ENCODE data around the gene ATP5PD.

The ATP5PD gene

DNA sequence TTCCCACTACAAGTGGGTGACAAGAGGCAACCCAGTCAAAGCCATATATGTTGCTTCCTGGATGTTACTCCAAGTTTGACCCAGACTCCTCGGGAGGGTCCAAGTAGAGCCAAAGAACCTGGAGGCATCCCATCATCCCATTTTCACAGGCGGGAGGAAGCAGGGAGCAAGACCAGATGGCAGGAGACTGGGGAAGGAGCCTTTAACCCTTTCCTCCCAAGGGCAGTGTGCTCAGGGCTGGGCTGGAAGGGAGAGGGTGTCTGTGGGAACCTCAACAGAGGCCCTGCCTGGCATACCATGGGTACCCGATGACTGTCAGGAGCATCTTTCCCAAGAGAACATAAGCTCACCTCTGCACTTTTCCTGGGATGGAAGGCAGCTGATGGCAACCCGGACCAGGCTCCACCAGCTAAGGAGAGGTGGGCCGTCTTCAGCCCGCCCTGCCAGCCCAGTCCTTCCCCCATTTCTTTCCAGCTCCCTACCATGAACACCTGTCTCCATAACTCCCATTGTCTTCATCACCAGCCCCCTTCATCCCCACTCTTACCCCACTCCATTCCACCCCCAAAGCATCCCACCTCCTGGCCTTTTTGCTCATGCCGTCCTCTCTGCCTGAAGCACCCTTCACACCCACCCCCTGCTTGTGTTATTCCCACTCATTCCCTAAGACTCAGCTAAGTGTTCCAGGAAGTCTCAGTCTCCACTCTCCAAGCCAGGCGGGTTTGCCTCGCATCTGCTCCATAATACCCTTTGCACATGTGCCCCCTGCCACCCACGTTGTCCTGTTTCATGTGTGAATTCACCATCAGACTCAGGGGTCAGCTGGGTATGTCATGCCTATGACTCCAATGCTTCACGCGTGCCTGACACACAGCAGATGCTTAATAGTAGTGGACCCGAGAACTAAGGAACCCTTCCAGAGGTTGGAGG lies 35.1 kb upstream of the ATP5PD start:
- TF ChIP-seq REST (IDR thresholded peaks at IDR 0.05; ENCODE audit: insufficient replicate concordance, low read depth) (no peak), GABPA (IDR thresholded peaks at IDR 0.05; ENCODE audit: low read depth) (no peak), POLR2AphosphoS5 (IDR thresholded peaks at IDR 0.05; ENCODE audit: low read depth) (no peak), SPI1 (IDR thresholded peaks at IDR 0.05; ENCODE audit: borderline replicate concordance, low read depth) (no peak)
- TF ChIP-seq, protein P1, sequence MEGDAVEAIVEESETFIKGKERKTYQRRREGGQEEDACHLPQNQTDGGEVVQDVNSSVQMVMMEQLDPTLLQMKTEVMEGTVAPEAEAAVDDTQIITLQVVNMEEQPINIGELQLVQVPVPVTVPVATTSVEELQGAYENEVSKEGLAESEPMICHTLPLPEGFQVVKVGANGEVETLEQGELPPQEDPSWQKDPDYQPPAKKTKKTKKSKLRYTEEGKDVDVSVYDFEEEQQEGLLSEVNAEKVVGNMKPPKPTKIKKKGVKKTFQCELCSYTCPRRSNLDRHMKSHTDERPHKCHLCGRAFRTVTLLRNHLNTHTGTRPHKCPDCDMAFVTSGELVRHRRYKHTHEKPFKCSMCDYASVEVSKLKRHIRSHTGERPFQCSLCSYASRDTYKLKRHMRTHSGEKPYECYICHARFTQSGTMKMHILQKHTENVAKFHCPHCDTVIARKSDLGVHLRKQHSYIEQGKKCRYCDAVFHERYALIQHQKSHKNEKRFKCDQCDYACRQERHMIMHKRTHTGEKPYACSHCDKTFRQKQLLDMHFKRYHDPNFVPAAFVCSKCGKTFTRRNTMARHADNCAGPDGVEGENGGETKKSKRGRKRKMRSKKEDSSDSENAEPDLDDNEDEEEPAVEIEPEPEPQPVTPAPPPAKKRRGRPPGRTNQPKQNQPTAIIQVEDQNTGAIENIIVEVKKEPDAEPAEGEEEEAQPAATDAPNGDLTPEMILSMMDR (IDR thresholded peaks at IDR 0.05; ENCODE audit: insufficient read depth, low read length) = no peak
- Histone ChIP-seq H3K27ac (replicated peaks) (no peak overlapping the region), H3K4me3 (replicated peaks; ENCODE audit: insufficient read depth, low read length) (no peak overlapping the region), H3K27me3 (ENCODE audit: insufficient read depth, poor library complexity, severe bottlenecking) (no peaks in the 10 kb centered on the region)
- no peak for DNase-seq (ENCODE audit: low read depth in 1 of 2, low spot score in 1 of 2)

DNA sequence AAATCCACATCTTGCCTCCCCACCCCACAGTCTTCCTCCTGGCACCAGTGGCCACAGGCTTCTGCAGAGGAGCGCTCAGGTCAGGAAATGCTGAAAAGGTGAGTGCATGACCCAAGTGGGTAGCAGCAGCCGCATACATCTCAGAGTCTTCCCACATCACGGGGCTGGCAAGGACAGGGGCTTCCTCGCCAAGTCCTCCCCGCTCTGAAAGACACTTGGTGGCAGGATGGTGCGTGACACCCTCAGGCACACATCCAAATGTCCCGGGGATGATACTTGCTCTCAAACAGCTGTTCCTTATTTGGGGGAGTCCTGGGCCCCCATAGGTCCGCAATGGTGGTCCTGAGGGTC lies 32.2 kb upstream of the ATP5PD start:
- Histone ChIP-seq H3K27me3 (ENCODE audit: insufficient read depth, poor library complexity, severe bottlenecking) (no peaks in the 10 kb centered on the region), H3K4me3 (replicated peaks; ENCODE audit: insufficient read depth, low read length) (no peak overlapping the region), H3K27ac (replicated peaks) (no peak overlapping the region)
- no peak for TF ChIP-seq SPI1 (IDR thresholded peaks at IDR 0.05; ENCODE audit: borderline replicate concordance, low read depth)
- no peak for TF ChIP-seq POLR2AphosphoS5 (IDR thresholded peaks at IDR 0.05; ENCODE audit: low read depth)
- TF ChIP-seq REST (IDR thresholded peaks at IDR 0.05; ENCODE audit: insufficient replicate concordance, low read depth) = no peak
- TF ChIP-seq, protein P1 (IDR thresholded peaks at IDR 0.05; ENCODE audit: insufficient read depth, low read length) = no peak
- no peak for TF ChIP-seq GABPA (IDR thresholded peaks at IDR 0.05; ENCODE audit: low read depth)
- no peak for DNase-seq (ENCODE audit: low read depth in 1 of 2, low spot score in 1 of 2)

DNA sequence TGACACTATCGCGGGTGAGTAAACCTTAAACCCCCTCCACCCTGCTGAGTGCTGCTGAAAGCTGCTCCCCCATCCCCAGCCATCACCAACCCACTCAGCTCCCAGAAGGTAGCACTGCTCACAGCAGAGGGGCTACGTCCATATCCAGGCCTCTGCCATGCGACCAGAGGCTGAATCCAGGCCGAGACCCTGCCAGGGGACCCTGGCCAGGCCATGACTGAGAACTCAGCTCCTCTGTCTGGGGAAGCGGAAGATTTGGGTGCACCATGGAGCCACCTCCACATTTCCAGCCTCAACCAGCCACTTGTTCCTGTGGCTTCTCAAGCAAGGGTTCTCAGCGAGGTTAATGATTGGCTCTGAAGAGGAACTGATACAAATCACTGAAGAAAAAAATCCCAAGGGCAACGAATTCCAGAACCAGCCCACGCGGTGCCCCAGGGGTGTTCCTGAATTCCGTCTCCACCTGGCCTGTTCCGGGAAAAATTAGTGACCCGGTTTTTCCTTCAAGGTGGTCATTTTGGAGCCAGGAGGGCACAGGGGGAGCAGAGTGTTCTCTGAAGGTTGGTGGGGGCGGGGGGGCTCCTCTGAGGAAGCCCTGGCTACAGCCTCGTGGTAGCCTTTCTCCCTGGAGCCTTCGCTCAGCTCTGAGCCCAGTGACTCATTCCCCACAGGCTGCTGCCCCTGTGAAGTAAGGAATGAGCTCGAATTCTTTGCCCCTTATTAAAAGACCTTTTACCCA lies 31.7 kb upstream of the ATP5PD start:
- Histone ChIP-seq H3K27ac (replicated peaks) (no peak overlapping the region), H3K27me3 (ENCODE audit: insufficient read depth, poor library complexity, severe bottlenecking) (no peaks in the 10 kb centered on the region), H3K4me3 (replicated peaks; ENCODE audit: insufficient read depth, low read length) (no peak overlapping the region)
- TF ChIP-seq POLR2AphosphoS5 (IDR thresholded peaks at IDR 0.05; ENCODE audit: low read depth) = no peak
- TF ChIP-seq, protein P1 (IDR thresholded peaks at IDR 0.05; ENCODE audit: insufficient read depth, low read length) = no peak
- TF ChIP-seq GABPA (IDR thresholded peaks at IDR 0.05; ENCODE audit: low read depth) = no peak
- no peak for TF ChIP-seq SPI1 (IDR thresholded peaks at IDR 0.05; ENCODE audit: borderline replicate concordance, low read depth)
- no peak for TF ChIP-seq REST (IDR thresholded peaks at IDR 0.05; ENCODE audit: insufficient replicate concordance, low read depth)
- DNase-seq (ENCODE audit: low read depth in 1 of 2, low spot score in 1 of 2) = no peak

Data from HL-60 (cell line).